WTC11 (cell line): Measurements from ENCODE around the gene KCNJ4. TPM values are rescaled to one million over a fixed set of nuclear protein-coding genes. Genes with fewer than 3 reads are reported as not detected.
A peak's percentile ranks its signal among the peaks of the same experiment; 100 is the strongest.

Source experiments
- ATAC-seq: fragments of 200-7000 bp; cut with Tn5 transposase; 2 replicates; pipeline ENCODE4 v1.10.0; 2021; ENCODE audit warnings: mild to moderate bottlenecking, moderate library complexity
- CTCF ChIA-PET: fragments of 300-600 bp; sonication (Branson Sonifier 250); formaldehyde crosslinking; loops from one replicate; lab custom pipeline; 2021; ENCODE audit warnings: antibody characterized with exemption; lab: Charles Lee
- POLR2A ChIA-PET: fragments of 350-600 bp; sonication (Branson Sonifier 250); formaldehyde crosslinking; loops from one replicate; lab custom pipeline; 2021; ENCODE audit warnings: antibody characterized with exemption; lab: Charles Lee
- DNase-seq: peaks from one replicate; pipeline ENCODE4 v3.0.0; 2021; ENCODE audit warnings: low spot score
- H3K27ac Mint-ChIP-seq: 2 replicates; pipeline ENCODE4 v1.8.0; 2021; ENCODE audit warnings: mixed read lengths
- H3K27me3 Mint-ChIP-seq: 2 replicates; pipeline ENCODE4 v1.8.0; 2021; ENCODE audit warnings: low read depth, mild to moderate bottlenecking, moderate library complexity, mixed read lengths
- H3K36me3 Mint-ChIP-seq: 2 replicates; pipeline ENCODE4 v1.8.0; 2021; ENCODE audit warnings: mixed read lengths
- H3K4me1 Mint-ChIP-seq: 2 replicates; pipeline ENCODE4 v1.8.0; 2022; ENCODE audit warnings: mixed read lengths
- H3K4me3 Mint-ChIP-seq: 2 replicates; pipeline ENCODE4 v1.8.0; 2021; ENCODE audit warnings: mild to moderate bottlenecking, moderate library complexity, mixed read lengths
- H3K9me3 Mint-ChIP-seq: 2 replicates; pipeline ENCODE4 v1.8.0; 2021; ENCODE audit warnings: mixed read lengths
- FOXP1 ChIP-seq: sonication (generic); formaldehyde crosslinking; IDR thresholded peaks from 2 replicates; pipeline ENCODE4 v1.8.0; 2022; ENCODE audit warnings: missing genetic modification reagents, mild to moderate bottlenecking, moderate library complexity, borderline replicate concordance
- MYBL2 ChIP-seq: sonication (generic); formaldehyde crosslinking; IDR thresholded peaks from 2 replicates; pipeline ENCODE4 v1.8.1; 2023; ENCODE audit warnings: mild to moderate bottlenecking, moderate library complexity, missing genetic modification reagents
- NFYB ChIP-seq: sonication (generic); formaldehyde crosslinking; conservative IDR thresholded peaks from 2 replicates; pipeline ENCODE4 v1.8.0; 2022; ENCODE audit warnings: low read depth, missing genetic modification reagents
- NR2C2 ChIP-seq: sonication (generic); formaldehyde crosslinking; IDR thresholded peaks from 2 replicates; pipeline ENCODE4 v1.8.0; 2022; ENCODE audit warnings: mild to moderate bottlenecking, missing genetic modification reagents
- RELA ChIP-seq: sonication (generic); formaldehyde crosslinking; IDR thresholded peaks from 2 replicates; pipeline ENCODE4 v1.8.1; 2022; ENCODE audit warnings: missing genetic modification reagents, mild to moderate bottlenecking, borderline replicate concordance
- TEAD1 ChIP-seq: sonication (generic); formaldehyde crosslinking; IDR thresholded peaks from 2 replicates; pipeline ENCODE4 v1.8.0; 2022; ENCODE audit warnings: mild to moderate bottlenecking, missing genetic modification reagents
- ZNF121 ChIP-seq: sonication (generic); formaldehyde crosslinking; IDR thresholded peaks from 2 replicates; pipeline ENCODE4 v1.8.0; 2023; ENCODE audit warnings: missing genetic modification reagents
- ZNF219 ChIP-seq: sonication (generic); formaldehyde crosslinking; IDR thresholded peaks from 2 replicates; pipeline ENCODE4 v1.8.0; 2023; ENCODE audit warnings: missing genetic modification reagents, mild to moderate bottlenecking, borderline replicate concordance
- ZNF263 ChIP-seq: sonication (generic); formaldehyde crosslinking; IDR thresholded peaks from 2 replicates; pipeline ENCODE4 v1.8.1; 2022; ENCODE audit warnings: low read depth, mild to moderate bottlenecking, moderate library complexity, missing genetic modification reagents
- ZNF317 ChIP-seq: sonication (generic); formaldehyde crosslinking; IDR thresholded peaks from 2 replicates; pipeline ENCODE4 v1.8.1; 2023; ENCODE audit warnings: low read depth, mild to moderate bottlenecking, moderate library complexity, missing genetic modification reagents, borderline replicate concordance
- total RNA-seq: library from RNA; stranded (reverse); gene quantifications from 3 replicates; pipeline ENCODE4 v1.2.3, GENCODE V29; 2021
- TF ChIP-seq, protein P1 (sequence below): sonication (generic); formaldehyde crosslinking; IDR thresholded peaks from 2 replicates; pipeline ENCODE4 v1.8.0; 2022; ENCODE audit warnings: missing genetic modification reagents
- TF ChIP-seq, protein P2 (sequence below): fragments of 250-450 bp; sonication (Bioruptor Pico); IDR thresholded peaks from 2 replicates; pipeline ENCODE4 v1.8.0; 2021; ENCODE audit warnings: mild to moderate bottlenecking
- TF ChIP-seq, protein P3 (sequence below): sonication (generic); formaldehyde crosslinking; IDR thresholded peaks from 2 replicates; pipeline ENCODE4 v1.8.0; 2023; ENCODE audit warnings: mild to moderate bottlenecking, missing genetic modification reagents
- TF ChIP-seq, protein P4 (sequence below): sonication (generic); formaldehyde crosslinking; IDR thresholded peaks from 2 replicates; pipeline ENCODE4 v1.8.1; 2022; ENCODE audit warnings: mild to moderate bottlenecking, moderate library complexity, missing genetic modification reagents
- TF ChIP-seq, protein P5 (sequence below): sonication (generic); formaldehyde crosslinking; IDR thresholded peaks from 2 replicates; pipeline ENCODE4 v1.8.0; 2022; ENCODE audit warnings: mild to moderate bottlenecking, missing genetic modification reagents

The KCNJ4 gene
- total RNA-seq, 1 experiment from 2014 or later: 3.1 TPM

DNA sequence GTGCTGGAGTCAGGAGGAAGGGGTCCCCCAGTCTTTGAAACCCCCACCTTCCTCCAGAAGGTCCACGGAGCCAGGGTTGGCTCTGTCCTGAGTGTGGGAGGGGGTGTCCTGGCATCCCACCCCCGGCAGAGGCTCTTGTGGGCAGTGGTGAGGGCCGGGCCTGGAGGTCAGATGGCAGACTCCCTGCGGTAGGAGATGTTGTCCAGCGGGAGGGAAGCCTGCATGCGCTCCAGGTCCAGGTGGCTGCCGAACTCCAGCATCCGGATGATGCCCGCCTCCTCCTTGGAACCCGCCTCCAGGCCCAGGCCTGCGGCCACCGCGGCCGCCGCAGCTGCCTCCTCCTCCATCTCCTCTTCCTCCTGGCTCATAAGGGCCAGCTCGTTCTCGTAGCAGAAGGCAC, 28.4 kb downstream of the KCNJ4 start:
- POLR2A ChIA-PET: no interaction called here
- no peaks in the 10 kb centered on the region for H3K36me3 Mint-ChIP-seq
- TF ChIP-seq, protein P1, sequence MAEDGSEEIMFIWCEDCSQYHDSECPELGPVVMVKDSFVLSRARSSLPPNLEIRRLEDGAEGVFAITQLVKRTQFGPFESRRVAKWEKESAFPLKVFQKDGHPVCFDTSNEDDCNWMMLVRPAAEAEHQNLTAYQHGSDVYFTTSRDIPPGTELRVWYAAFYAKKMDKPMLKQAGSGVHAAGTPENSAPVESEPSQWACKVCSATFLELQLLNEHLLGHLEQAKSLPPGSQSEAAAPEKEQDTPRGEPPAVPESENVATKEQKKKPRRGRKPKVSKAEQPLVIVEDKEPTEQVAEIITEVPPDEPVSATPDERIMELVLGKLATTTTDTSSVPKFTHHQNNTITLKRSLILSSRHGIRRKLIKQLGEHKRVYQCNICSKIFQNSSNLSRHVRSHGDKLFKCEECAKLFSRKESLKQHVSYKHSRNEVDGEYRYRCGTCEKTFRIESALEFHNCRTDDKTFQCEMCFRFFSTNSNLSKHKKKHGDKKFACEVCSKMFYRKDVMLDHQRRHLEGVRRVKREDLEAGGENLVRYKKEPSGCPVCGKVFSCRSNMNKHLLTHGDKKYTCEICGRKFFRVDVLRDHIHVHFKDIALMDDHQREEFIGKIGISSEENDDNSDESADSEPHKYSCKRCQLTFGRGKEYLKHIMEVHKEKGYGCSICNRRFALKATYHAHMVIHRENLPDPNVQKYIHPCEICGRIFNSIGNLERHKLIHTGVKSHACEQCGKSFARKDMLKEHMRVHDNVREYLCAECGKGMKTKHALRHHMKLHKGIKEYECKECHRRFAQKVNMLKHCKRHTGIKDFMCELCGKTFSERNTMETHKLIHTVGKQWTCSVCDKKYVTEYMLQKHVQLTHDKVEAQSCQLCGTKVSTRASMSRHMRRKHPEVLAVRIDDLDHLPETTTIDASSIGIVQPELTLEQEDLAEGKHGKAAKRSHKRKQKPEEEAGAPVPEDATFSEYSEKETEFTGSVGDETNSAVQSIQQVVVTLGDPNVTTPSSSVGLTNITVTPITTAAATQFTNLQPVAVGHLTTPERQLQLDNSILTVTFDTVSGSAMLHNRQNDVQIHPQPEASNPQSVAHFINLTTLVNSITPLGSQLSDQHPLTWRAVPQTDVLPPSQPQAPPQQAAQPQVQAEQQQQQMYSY (CRISPR knock-in tag): 0 out of 2 replicates have a peak, but pooled peaks have one; percentile 55
- TF ChIP-seq, protein P2, sequence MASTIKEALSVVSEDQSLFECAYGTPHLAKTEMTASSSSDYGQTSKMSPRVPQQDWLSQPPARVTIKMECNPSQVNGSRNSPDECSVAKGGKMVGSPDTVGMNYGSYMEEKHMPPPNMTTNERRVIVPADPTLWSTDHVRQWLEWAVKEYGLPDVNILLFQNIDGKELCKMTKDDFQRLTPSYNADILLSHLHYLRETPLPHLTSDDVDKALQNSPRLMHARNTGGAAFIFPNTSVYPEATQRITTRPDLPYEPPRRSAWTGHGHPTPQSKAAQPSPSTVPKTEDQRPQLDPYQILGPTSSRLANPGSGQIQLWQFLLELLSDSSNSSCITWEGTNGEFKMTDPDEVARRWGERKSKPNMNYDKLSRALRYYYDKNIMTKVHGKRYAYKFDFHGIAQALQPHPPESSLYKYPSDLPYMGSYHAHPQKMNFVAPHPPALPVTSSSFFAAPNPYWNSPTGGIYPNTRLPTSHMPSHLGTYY (CRISPR knock-in tag): no peak
- no peak overlapping the region for H3K4me3 Mint-ChIP-seq
- H3K27me3 Mint-ChIP-seq: no peaks in the 10 kb centered on the region
- no peak overlapping the region for H3K27ac Mint-ChIP-seq
- H3K4me1 Mint-ChIP-seq: peaks cover 21% of the 10 kb centered on the region
- no peak for DNase-seq
- H3K9me3 Mint-ChIP-seq: no peaks in the 10 kb centered on the region
- CTCF ChIA-PET: no interaction called here
- ATAC-seq: no peak

DNA sequence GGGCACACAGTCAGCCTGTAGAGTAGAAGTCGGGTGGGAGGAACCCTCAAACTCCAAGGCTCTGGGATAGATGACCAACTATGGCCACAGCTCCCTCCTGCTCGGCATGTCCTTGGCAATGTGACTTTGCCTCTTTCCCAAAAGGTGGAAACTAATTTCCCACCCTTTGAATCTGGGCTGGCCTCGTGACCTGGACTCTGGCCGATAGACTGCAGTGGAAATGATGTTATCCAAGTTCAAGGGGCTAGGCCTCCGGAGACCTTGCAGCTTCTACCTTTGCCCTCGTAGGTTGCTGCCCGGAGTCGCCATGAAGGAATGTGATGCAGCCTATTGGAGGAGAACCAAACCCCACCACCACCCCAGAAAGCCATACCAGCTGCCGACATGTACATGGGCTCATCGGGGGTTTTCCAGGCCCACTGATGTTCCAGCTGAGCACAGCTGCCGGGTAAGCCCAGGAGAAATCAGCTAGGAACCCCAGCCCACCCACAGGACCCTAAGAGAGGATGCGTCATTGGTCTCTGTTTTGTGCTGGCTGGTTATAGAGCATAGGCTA, 30.4 kb downstream of the KCNJ4 start:
- Mint-ChIP-seq H3K9me3 (no peaks in the 10 kb centered on the region), H3K27me3 (no peaks in the 10 kb centered on the region), H3K4me1 (peaks cover 24% of the 10 kb centered on the region), H3K36me3 (no peaks in the 10 kb centered on the region), H3K27ac (no peak overlapping the region), H3K4me3 (no peak overlapping the region)
- DNase-seq: no peak
- ChIA-PET CTCF (interaction anchor here (0.6 to 3.8 kb wide), 3 partner anchors 10 to 330 kb away, joined by 4 to 30 read pairs (median 22); no protein-coding TSS in a partner anchor), POLR2A (no interaction called here)
- ATAC-seq: no peak
- TF ChIP-seq, protein P3, sequence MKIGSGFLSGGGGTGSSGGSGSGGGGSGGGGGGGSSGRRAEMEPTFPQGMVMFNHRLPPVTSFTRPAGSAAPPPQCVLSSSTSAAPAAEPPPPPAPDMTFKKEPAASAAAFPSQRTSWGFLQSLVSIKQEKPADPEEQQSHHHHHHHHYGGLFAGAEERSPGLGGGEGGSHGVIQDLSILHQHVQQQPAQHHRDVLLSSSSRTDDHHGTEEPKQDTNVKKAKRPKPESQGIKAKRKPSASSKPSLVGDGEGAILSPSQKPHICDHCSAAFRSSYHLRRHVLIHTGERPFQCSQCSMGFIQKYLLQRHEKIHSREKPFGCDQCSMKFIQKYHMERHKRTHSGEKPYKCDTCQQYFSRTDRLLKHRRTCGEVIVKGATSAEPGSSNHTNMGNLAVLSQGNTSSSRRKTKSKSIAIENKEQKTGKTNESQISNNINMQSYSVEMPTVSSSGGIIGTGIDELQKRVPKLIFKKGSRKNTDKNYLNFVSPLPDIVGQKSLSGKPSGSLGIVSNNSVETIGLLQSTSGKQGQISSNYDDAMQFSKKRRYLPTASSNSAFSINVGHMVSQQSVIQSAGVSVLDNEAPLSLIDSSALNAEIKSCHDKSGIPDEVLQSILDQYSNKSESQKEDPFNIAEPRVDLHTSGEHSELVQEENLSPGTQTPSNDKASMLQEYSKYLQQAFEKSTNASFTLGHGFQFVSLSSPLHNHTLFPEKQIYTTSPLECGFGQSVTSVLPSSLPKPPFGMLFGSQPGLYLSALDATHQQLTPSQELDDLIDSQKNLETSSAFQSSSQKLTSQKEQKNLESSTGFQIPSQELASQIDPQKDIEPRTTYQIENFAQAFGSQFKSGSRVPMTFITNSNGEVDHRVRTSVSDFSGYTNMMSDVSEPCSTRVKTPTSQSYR: no peak
- TF ChIP-seq, protein P4, sequence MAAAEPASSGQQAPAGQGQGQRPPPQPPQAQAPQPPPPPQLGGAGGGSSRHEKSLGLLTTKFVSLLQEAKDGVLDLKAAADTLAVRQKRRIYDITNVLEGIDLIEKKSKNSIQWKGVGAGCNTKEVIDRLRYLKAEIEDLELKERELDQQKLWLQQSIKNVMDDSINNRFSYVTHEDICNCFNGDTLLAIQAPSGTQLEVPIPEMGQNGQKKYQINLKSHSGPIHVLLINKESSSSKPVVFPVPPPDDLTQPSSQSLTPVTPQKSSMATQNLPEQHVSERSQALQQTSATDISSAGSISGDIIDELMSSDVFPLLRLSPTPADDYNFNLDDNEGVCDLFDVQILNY (CRISPR knock-in tag): no peak
- TF ChIP-seq TEAD1 (CRISPR knock-in tag) (no peak), NFYB (CRISPR knock-in tag) (no peak), RELA (CRISPR knock-in tag) (no peak), NR2C2 (CRISPR knock-in tag) (no peak), FOXP1 (CRISPR knock-in tag) (no peak), ZNF317 (CRISPR knock-in tag) (no peak), ZNF263 (CRISPR knock-in tag) (no peak), MYBL2 (CRISPR knock-in tag) (no peak), ZNF219 (CRISPR knock-in tag) (no peak), ZNF121 (CRISPR knock-in tag) (no peak)
- TF ChIP-seq, protein P5, sequence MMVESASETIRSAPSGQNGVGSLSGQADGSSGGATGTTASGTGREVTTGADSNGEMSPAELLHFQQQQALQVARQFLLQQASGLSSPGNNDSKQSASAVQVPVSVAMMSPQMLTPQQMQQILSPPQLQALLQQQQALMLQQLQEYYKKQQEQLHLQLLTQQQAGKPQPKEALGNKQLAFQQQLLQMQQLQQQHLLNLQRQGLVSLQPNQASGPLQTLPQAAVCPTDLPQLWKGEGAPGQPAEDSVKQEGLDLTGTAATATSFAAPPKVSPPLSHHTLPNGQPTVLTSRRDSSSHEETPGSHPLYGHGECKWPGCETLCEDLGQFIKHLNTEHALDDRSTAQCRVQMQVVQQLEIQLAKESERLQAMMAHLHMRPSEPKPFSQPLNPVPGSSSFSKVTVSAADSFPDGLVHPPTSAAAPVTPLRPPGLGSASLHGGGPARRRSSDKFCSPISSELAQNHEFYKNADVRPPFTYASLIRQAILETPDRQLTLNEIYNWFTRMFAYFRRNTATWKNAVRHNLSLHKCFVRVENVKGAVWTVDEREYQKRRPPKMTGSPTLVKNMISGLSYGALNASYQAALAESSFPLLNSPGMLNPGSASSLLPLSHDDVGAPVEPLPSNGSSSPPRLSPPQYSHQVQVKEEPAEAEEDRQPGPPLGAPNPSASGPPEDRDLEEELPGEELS (CRISPR knock-in tag): no peak
- TF ChIP-seq, all 79 proteins: peak for 0
